GM10847 (cell line): ENCODE measurements around the gene FSTL4.

Experiments
- POLR2A ChIP-seq: IDR thresholded peaks from 2 replicates; pipeline ENCODE4 v1.6.1; 2011; ENCODE audit not compliant: insufficient read length; ENCODE audit errors: extremely low read depth

Gene FSTL4

DNA sequence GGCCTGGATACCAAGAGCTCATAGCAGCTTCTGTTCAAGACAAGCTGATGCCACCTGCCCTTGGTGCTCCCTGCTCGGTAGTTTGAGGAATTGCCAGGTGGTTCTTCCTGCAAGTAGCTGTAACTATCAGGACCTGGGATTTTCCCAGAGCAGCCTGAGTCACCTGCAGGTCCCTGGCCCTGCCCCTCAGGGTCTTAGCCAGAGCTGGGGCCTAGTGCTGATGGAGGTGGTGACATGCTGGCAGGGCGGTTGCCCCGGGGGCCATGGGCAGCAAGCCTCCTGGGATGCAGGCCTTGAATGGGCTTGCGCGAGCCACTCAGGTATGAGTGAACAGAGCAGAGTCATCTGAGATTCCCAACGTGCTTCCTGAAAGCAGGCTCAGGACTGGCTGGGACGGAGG lies 298.3 kb downstream of the FSTL4 start:
- TF ChIP-seq POLR2A, result no peak

DNA sequence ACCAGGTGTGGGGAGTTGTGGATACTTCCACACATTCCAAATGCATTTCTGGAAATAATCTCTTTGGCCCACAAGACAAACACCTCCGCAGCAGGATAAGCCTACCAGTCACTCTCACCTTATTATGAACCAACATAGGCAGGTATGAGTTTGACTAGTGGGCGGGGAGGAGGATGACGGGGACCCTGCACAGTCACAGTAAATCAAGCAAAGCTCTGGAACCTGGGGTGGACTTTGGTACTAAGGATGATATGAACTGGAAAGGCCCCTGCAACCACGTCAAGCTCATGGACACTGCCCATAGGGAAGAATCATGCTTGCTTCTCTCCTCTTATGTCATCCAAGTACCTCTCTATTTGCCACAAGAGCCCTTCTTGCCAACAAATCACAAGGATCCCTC lies 301.2 kb downstream of the FSTL4 start:
- TF ChIP-seq POLR2A, result no peak

DNA sequence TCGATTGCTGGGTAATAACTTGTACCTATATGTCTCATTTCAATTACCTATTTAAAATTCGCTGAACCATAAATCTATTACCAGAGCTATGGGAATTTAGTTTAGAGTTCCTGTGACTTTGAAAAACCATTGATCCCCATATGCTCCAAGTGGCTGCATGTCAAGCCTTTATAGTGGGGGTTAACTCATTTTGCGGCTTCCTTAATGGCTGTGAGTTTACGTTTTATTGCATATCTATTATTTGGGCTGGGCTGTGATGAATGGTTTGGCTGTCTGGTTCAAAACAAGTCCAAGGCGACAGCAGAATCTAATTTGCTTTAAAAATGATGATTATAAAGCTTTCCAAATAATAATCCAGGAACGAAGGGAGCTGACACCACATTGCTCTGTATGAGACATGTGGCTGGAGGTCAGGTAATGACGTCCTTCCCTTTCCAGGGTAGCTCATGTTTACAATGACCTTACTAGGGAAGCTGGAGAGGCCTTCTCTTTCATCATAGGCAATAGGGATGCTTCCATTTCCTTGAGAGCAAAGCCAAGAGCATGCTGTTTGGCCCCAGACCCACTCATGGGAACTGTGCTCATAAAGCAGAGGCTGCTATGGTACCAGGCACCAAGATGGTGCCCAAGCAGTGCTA lies 302.2 kb downstream of the FSTL4 start:
- TF ChIP-seq POLR2A, result no peak

DNA sequence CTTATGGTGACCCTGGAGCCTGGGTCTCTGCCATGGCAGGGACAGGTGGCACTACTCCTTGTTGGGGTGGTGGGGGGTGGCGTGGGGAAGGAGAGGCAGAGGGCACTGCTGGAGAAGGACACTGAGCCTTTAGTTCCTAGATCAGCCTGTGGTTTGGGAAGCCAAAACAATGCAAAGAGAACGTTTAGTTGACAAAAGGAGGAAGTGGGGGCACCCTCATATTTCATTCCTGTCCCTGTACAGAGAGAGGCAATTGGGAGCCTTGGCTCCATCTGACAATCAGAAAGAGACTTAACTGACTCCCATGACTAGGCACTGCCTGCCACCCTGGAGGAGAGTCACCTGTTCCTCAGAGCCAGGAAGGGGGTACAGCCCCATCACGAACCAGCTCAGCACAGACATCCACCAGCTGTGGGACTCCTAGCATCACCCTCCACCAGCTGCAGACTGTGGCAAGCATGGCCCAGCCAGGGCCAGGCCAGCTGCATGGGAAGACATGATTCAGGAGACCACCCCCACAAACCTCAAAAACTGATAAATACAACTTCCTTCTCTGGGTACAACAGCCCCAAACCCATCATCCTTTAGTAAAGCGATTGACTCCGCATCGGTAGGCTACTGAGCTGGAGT lies 303.1 kb downstream of the FSTL4 start:
- TF ChIP-seq POLR2A, result no peak

DNA sequence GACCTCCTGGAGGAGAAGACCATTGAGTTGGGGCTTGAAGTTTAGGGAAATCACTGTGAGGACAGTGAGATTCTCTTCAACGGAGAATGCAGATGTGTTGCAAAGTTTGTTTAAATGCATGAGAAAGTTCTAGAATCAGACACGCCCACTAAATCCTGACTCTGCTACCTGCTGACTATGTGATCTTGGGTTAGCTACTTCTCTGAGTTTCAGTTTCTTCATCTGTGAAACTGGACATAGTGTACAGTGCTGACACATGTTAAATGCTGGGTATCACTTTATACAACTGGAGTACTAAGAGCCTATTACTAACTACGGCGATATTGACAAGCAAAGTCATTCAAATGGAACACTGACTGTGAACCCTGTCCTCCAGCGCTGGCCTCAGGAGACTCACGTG lies 305.1 kb downstream of the FSTL4 start:
- no peak for TF ChIP-seq POLR2A

DNA sequence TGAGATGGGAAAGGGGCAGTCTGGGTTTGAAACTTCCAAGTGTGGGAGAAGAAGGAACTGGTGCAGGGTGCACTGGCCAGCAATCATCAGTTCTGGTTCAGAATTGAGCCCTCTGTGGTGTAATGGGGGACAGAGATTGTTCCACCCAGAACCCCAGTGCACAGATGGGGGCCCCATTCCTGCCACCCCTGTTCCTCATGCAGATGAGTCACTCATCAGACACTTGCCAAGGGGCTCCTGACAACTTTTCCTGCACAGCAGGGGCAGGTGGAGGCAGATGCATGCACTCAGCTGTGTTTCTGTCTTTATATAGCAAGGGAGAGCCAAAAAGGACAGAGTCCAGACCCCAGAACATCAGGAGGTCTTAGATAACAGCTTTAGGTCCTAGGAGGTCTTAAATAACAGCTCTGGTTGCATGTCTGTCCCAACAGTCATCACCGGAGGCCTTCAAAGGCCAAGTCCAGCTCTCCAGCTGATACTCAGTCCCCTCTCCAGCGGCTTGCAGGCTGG lies 307.6 kb downstream of the FSTL4 start:
- TF ChIP-seq POLR2A, result no peak

DNA sequence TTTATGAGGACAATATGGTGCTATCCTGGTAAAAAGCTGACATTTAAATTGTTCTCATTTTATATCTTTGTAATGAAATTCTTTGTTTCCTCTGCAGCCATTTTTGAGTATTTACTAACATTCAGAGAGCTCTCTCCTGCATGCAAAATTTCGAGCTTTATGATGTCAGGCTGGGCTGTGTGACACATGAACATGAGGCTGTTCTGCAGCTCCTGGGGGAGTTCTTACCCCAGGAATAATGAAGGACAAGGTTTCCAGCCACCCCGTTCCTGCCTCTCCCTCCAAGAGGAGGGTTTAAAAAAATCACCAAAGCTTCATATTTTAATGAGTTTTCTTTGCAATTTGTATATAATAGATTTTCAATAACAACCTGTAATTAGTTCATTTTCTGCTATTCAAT lies 308.2 kb downstream of the FSTL4 start:
- no peak for TF ChIP-seq POLR2A

DNA sequence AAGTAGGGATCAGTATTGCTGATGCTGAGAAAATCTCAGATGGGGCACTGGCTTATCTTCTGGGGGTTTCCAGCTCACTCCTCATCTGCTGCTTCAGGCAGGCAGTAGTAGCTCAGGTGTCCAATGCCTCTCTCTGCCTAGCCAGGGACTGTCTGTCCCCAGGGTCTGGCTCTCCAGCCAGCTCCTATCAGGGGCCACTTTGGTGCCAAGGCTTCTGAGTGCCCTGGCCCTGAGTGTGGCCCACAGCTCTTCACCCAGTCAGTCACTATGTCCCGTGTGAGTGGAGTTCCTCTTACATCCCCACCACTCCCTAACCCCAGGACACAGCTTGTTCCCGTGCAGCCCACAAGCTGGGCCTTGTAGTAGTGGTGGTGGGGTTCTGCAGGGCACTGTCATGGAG lies 309.0 kb downstream of the FSTL4 start:
- no peak for TF ChIP-seq POLR2A

DNA sequence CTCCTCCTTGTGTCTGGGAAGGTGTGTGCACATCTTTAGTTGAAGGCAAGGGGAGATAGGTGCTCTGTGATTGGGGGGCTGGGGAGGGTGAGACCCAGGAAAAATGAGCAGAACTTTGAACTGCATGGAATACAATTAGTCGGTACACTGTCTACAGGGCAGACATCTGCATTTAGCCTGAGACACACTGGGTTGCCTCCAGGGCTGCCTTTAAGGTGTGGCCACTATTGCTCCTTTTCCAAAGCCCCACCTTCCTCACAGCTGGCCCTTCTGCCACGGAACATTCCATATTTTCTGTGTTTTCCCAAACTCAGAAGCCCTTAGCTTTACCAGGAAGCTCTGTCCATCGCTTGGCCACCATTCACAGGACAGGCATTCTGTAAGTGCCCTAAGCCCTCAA lies 312.6 kb downstream of the FSTL4 start:
- no peak for TF ChIP-seq POLR2A

DNA sequence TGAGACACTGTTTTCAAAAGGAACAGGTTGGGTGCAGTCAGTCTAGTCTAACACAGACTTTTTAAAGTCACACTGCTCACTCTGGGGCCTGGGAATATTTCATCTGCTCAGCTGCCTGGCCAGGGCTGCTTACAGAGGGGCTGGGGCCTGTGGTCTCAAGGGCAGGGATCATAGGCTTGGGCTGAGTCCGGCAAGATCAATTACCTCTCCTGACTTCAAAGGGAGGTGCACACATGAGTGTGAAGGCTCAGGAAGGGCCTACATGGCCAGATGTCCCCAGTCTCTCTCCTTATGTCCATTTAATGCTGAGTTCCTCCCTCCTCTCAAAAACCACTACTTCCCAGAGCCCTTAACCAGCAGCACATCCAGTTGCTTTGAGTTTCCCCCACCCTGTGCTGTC lies 313.3 kb downstream of the FSTL4 start:
- TF ChIP-seq POLR2A, result no peak

DNA sequence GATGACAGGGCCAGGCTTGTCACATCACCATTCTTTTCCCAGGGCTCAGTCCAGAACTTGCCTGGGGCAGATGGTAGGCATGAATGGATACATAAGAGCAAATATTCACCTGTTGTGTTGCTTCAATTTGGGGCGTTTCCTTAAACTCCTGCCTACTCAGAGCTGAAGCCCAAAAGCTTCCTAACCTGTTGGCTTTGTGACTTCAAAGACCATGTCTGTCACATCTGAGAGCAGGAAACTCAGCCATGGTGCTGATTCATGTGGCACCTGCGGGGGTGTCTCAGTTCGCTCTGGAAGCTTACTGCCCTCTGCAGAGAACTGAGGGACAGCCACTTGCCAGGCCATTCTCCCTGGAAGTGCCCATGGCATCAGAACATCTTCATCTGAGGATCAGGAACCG lies 313.9 kb downstream of the FSTL4 start:
- no peak for TF ChIP-seq POLR2A

DNA sequence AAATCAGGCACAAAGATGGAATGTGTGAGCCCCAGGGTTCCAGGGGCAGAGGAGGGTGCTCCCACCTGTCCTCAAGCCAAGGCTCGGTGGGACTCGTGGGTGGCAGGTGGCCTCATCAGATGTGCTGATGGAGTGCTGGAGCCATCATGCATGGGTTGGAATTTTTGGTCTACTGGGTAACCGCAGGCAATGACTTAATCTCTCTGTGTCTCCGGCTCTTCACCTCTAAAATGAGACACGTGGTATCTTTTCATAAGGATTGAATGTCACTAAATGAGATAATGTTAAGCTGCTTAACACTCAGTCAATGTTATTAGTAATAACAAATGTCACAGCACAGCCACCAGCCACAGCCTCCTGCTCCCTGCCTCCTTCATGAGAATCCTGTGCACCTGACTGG lies 315.0 kb downstream of the FSTL4 start:
- TF ChIP-seq POLR2A, result no peak

DNA sequence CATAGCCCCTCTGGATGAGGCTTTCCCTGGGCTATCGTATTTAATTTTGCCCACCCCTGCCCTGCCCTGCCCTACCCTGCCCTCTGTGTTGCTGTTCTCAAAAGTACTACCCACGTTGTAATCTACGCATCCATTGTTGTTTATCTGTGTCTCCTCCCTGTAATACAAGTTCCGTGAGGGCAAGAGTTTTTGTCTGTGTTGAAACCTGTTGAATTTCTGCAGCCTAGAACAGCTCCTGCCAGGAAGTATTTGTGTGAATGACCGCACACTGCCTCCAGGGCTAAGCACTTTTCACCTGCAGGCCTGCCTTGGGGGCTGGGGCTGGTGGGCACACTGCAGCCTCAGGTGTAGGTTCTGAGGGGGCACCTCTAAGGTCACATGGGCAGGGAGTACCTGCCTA lies 315.7 kb downstream of the FSTL4 start:
- no peak for TF ChIP-seq POLR2A

DNA sequence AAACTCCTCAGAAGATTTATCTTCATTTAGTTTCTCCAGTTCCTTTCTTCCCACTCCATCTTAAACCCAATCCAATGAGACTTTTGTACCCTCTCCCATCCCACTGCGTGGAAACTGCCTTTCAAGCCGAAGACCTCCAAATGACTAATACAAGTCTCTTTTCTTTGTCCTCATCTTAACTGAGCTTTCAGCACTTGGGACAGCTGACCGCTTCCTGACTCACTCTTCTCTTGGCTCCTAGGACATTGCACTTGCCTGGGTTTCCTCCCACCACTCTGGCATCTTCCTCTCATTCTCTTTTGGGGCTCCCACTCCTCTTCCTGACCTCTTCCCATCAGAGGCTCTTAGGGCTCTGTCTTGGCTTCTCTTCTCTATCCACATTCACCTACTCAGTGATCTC lies 316.8 kb downstream of the FSTL4 start:
- no peak for TF ChIP-seq POLR2A

DNA sequence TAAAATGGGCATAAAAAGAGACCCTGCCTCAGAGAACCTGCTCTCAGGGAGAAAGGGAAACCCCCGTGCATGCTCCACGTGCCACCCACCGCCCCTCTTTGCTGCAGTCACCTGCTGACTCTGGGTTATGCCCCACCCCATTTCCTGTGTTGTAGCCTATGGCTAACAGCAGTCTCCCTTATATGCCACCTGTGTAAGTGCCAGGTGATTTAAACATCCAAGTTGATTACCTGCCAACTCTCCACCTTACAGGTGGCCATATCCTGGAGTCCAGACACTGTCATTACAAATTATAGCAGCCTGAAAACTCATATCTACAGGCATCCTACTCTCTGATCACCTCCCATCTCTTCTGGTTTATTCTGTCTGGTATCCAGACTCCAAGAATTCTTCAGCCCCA lies 318.0 kb downstream of the FSTL4 start:
- TF ChIP-seq POLR2A, result no peak

DNA sequence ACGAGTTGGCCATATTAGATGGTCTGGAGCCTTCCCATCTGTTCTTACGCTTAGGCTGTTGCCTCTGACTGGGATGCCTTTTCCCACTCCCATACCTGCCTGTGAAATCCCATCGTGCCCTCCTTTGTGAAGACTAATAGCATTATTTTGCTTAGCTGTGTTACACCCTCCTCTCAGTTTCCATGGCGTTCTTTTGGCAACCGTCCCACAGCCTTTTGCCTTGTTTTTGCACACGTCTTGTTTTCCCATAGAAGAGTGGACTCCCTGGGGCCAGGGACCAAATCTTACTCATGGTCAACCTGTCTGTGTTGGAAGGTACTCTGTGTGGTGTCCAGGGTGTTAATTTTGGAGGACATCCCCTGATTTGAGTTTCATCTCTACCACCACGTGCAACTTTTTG lies 318.4 kb downstream of the FSTL4 start:
- no peak for TF ChIP-seq POLR2A

DNA sequence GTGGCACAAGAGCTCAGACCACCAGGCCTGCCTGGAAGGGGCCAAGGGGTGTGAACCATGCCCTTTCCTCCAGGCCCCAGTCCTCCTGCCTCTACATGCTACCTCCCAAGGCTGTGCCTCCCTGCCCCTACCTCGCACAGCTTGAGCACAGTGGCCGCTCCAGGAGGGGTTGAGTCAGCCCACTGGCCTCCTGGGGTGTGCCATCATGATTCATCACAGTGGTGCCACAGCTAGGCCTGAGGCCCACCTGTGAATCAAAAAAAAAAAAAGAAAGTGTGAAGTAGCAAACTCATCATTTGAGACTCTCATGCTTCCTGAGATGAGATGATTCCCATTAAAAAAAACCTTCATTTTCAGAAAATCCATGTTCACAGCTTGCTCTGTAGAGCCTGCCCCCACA lies 320.0 kb downstream of the FSTL4 start:
- TF ChIP-seq POLR2A, result no peak
